Retinal pigment epithelial cell (primary cell): ENCODE results near the gene C14orf180.

Experiments
- DNase-seq: peaks from one replicate; pipeline ENCODE4 v3.0.0-alpha.2; 2010; ENCODE audit warnings: low read depth
- H3K4me3 ChIP-seq: 2 replicates; pipeline ENCODE4 v1.5.1; 2011; ENCODE audit warnings: mild to moderate bottlenecking, low read length, control low read depth, moderate library complexity
- TF ChIP-seq, protein P1 (sequence below): conservative IDR thresholded peaks from 2 replicates; pipeline ENCODE4 v1.5.1; 2011; ENCODE audit warnings: low read depth, low read length, control low read depth, inconsistent platforms

Gene C14orf180

DNA sequence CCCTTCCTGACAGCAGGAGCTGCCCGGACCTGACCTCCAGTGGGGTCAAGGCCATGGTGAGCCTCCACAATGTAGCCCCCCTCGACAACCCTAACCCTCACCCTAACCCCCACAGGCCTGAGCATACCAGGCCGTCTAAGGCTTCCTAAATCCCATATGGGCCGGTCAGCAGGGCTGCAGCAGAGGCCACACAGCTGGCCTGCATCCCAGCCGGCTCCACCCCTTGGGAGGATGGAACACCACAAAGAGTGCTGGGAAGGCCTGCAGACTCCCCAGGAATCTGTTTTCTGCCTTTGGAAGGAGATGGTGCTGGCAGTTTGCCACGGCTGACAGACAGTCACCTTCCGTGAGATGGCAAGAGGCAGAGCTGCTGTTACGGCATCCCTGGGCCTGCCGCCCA lies 22.2 kb downstream of the C14orf180 start:
- DNase-seq: no peak
- TF ChIP-seq, protein P1, sequence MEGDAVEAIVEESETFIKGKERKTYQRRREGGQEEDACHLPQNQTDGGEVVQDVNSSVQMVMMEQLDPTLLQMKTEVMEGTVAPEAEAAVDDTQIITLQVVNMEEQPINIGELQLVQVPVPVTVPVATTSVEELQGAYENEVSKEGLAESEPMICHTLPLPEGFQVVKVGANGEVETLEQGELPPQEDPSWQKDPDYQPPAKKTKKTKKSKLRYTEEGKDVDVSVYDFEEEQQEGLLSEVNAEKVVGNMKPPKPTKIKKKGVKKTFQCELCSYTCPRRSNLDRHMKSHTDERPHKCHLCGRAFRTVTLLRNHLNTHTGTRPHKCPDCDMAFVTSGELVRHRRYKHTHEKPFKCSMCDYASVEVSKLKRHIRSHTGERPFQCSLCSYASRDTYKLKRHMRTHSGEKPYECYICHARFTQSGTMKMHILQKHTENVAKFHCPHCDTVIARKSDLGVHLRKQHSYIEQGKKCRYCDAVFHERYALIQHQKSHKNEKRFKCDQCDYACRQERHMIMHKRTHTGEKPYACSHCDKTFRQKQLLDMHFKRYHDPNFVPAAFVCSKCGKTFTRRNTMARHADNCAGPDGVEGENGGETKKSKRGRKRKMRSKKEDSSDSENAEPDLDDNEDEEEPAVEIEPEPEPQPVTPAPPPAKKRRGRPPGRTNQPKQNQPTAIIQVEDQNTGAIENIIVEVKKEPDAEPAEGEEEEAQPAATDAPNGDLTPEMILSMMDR: no peak
- no peak overlapping the region for H3K4me3 ChIP-seq

DNA sequence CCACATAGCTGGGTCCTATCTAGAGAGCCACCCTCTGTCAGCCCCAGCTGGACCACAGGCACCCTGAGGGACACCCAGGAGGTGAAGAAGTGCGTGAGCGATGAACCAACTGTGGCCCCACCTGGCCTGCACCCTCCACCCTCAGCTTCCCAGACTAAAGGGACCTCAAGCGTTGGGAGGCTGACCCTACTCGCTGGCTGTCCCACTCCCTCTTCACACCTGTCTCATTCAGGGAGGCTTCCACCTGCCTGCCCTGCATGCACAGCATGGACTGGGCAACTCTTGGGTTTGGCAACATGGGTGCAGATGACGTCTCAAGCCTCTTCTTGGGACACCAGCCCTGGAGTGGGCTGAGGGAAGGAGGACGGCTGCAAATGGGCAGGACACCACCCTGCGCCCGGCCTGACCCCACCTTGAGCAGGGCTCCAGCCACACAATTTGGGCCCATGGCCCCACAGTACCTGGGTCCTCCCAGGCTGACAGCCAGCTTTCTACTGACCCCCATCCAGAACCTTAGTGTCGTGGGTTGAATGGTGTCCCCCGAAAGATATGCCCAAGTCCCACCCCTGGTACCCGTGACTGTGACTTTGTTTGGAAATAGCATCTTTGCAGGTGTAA lies 22.9 kb downstream of the C14orf180 start:
- H3K4me3 ChIP-seq: no peak overlapping the region
- no peak for DNase-seq
- TF ChIP-seq, protein P1: no peak

DNA sequence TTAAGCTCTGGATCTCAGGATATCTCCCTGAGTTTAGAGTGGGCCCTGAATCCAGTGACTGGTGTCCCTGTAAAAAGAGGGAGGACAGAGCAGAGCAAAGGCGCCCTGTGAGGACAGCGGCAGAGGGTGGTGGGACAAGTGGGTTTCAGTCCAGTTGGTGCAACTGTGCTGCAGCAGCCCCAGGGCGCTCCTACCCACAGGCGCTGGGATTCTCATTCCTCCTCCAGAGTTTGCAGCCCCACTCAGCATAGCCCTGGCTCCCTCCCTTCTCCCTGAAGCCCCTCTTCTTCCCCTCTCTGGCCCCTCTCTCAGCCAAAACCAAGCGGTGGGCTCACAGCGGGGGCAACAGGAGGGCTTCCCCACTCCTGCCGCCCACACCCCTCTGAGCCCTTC lies 23.4 kb downstream of the C14orf180 start:
- TF ChIP-seq, protein P1: no peak
- H3K4me3 ChIP-seq: no peak overlapping the region
- DNase-seq: no peak

DNA sequence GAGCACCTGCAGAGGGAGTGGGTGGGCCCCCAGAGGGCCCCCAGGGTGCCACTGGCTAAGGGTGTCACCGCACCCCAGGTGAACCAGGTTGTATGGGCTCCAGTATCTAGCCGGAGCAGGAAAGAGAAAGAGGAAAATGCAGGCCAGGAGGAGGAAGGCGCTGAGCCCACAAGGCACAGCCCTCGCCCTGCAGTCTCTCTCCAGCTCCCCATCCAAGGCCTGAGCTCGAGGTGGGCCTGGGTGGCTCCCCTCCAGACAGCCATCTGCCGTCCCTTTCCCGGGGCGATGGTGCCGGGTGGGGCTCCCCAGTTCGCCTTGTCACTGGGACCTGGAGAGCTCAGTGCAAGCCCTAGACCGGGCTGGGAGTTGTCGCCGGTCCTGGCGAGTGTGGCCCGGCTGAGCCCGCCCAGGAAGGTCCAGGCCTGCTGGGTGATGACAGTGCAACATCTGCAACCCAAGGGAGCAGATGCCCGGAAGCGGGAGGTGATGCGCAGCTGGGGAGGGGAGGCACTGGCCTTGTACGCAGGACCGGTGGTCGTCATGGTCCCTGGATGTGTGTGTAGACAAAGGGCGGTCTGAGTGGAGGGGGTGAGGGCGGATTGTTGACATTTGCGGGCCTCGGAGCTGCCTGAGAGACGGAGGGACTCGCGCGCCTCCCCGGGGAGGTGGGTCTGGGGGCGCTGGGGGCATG lies 24.3 kb downstream of the C14orf180 start:
- TF ChIP-seq, protein P1: no peak
- no peak overlapping the region for H3K4me3 ChIP-seq
- DNase-seq: no peak

DNA sequence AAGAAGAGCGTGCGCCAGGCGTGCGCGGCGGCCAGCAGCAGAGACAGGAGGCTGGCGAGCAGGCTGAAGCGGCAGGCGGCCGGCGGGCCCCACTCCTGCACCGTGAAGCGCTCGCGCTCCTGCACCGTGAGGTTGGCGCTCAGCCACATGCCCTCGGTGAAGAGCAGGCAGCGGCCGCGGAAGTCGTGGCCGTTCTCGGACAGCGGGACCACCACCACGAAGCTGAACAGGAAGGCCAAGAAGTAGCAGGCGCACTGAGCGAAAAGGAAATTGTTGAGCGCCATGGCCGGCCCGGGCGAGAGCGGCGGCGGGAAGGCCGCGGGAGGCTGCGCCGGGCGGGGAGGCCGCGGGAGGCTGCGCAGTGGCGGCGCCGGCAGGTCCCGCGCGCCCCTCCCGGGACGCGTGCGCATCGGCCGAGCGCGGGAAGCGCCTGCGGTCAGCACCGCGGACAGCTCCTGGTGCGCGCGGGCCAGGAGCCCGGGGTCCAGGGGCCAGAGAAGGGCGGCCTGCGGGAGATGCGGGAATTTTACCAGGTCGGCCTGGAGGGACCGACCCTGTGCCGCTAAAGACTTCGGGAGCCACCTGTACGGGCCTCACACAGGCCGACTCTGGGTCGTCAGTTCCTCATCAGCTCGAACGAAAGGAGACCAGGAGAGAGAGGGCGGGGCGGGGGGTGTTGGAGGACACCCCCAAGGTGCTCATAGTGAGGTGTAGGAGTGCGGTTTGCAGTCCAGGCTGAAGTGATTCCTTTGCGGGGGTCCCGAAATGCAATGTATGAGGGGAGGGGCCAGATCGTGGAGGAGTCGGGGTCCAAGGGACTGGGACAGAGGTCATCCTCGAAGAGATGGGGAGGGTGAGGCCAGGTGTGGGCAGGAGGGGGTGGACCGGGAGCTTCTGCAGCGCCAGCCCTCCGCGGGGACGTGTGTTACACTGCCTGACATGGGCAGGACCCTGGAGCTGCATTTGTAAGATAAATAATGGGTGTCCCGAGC lies 25.2 kb downstream of the C14orf180 start, which contains the start of gene TMEM179:
Gene TMEM179, minus strand, starts transcription at position 315 of the 992 bp plus-strand sequence. Its CDS starts 31 bp downstream, at position 284.
- no peak within 1 kb of the TSS for H3K4me3 ChIP-seq
- DNase-seq: no peak
- TF ChIP-seq, protein P1: no peak

DNA sequence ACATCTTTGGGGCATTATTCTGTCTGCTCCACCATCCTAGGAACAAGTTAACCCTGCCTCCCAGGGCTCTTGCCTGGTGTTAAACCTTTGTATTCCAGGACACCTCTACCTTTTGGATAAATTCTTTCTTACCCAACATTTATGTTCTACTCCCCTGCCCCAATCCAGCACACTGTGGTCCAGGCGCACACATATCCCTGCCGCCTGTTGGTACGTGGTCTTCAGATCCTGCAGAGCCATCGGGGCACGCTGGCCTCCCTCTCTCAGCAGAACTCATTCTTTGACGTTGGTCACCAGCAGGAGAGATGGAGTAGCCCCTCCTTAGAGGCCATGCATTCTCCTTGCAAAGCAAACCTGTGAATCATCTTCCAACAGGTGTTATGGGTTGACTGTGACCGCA lies 30.1 kb downstream of the C14orf180 start:
- no peak for DNase-seq
- TF ChIP-seq, protein P1: no peak
- H3K4me3 ChIP-seq: no peak overlapping the region
